NCI-H748 treated with DMSO at 0.1 percent for 48 hours (cell line): ENCODE results near the gene DNA2.
"Not testable (repeated sequence)": the region's sequence is repeated elsewhere in the genome, so short reads cannot be mapped to it uniquely, and the experiment has no call there.

Experiments used
- DNase-seq: peaks from one replicate; lab custom pipeline; 2025; lab: John Stamatoyannopoulos, UW

The DNA2 gene

GRCh38 chr10:68471586-68472408, at the start of gene DNA2:
TSS of gene DNA2 (minus strand) at chr10:68471973. CDS start at chr10:68471864, 109 bp downstream.
- peak; percentile 42 for DNase-seq

- DNase-seq: not testable (repeated sequence)
Measured at GRCh38 chr10:68518609-68519008, 46.8 kb upstream of the DNA2 start.

- no peak for DNase-seq
Measured at GRCh38 chr10:68517188-68517587, 45.4 kb upstream of the DNA2 start.

- DNase-seq: no peak
Measured at GRCh38 chr10:68516766-68517165, 45.0 kb upstream of the DNA2 start.

- DNase-seq: not testable (repeated sequence)
Measured at GRCh38 chr10:68516216-68516615, 44.4 kb upstream of the DNA2 start.

- no peak for DNase-seq
Measured at GRCh38 chr10:68508090-68508489, 36.3 kb upstream of the DNA2 start.

GRCh38 chr10:68506411-68506810, 34.6 kb upstream of the DNA2 start:
- DNase-seq: no peak

- DNase-seq: no peak
Measured at GRCh38 chr10:68502846-68503245, 31.1 kb upstream of the DNA2 start.

GRCh38 chr10:68501691-68502090, 29.9 kb upstream of the DNA2 start:
- DNase-seq: no peak

GRCh38 chr10:68499544-68499943, 27.8 kb upstream of the DNA2 start:
- DNase-seq: no peak

GRCh38 chr10:68496072-68496471, 24.3 kb upstream of the DNA2 start:
- DNase-seq: no peak

- DNase-seq: no peak
Measured at GRCh38 chr10:68492118-68492517, 20.3 kb upstream of the DNA2 start.

GRCh38 chr10:68489919-68490318, 18.1 kb upstream of the DNA2 start:
- DNase-seq: no peak

- no peak for DNase-seq
Measured at GRCh38 chr10:68474021-68474420, 2.2 kb upstream of the DNA2 start.

GRCh38 chr10:68471063-68471585, 649 bp downstream of the DNA2 start:
- DNase-seq: no peak

- no peak for DNase-seq
Measured at GRCh38 chr10:68470300-68470699, 1.5 kb downstream of the DNA2 start.

- no peak for DNase-seq
Measured at GRCh38 chr10:68469838-68470237, 1.9 kb downstream of the DNA2 start.

- not testable (repeated sequence) for DNase-seq
Measured at GRCh38 chr10:68464729-68465128, 7.0 kb downstream of the DNA2 start.

- DNase-seq: no peak
Measured at GRCh38 chr10:68463365-68464093, 8.2 kb downstream of the DNA2 start.

- no peak for DNase-seq
Measured at GRCh38 chr10:68462536-68462935, 9.2 kb downstream of the DNA2 start.

GRCh38 chr10:68461032-68461431, 10.7 kb downstream of the DNA2 start:
- no peak for DNase-seq

GRCh38 chr10:68449698-68450097, 22.1 kb downstream of the DNA2 start:
- not testable (repeated sequence) for DNase-seq

GRCh38 chr10:68446179-68446578, 25.6 kb downstream of the DNA2 start:
- no peak for DNase-seq
